Stimulated activated naive CD8-positive, alpha-beta T cell treated with anti-CD3 and anti-CD28 coated beads, Interleukin-15, Interleukin-2, amounts not matched to agents 100 ng/mL and 50 ng/mL, for 24 hours (primary cell): ENCODE results near the gene CORO2B.

Experiments used
- H3K27ac Mint-ChIP-seq: one replicate; pipeline ENCODE4 v1.8.0; 2021; ENCODE audit warnings: mild to moderate bottlenecking, mixed read lengths
- H3K27me3 Mint-ChIP-seq: one replicate; pipeline ENCODE4 v1.8.0; 2021; ENCODE audit warnings: mixed read lengths
- H3K36me3 Mint-ChIP-seq: one replicate; pipeline ENCODE4 v1.8.0; 2021; ENCODE audit warnings: low read depth, mixed read lengths
- H3K4me1 Mint-ChIP-seq: one replicate; pipeline ENCODE4 v1.8.0; 2021; ENCODE audit warnings: low read depth, mixed read lengths
- H3K4me3 Mint-ChIP-seq: one replicate; pipeline ENCODE4 v1.8.0; 2021; ENCODE audit warnings: mild to moderate bottlenecking, mixed read lengths
- H3K9me3 Mint-ChIP-seq: one replicate; pipeline ENCODE4 v1.8.0; 2021; ENCODE audit warnings: mixed read lengths

Gene CORO2B

DNA sequence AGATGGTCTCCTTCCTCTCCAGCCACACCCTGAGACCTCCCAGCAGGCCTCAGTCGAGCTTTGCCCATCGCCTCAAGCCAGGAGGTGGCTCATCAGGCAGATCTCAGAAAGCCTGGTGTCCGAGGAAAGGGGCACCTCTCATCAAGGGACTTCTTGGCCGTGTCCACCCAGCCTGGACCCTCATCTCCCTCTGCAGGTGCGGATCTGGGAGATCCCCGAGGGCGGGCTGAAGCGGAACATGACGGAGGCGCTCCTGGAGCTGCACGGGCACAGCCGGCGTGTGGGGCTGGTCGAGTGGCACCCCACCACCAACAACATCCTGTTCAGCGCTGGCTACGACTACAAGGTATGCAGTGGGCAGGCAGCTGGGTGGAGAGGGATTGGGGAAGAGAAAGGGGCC, 131.7 kb downstream of the CORO2B start:
- Mint-ChIP-seq H3K9me3 (no peaks in the 10 kb centered on the region), H3K4me1 (no peaks in the 10 kb centered on the region), H3K4me3 (no peak overlapping the region), H3K36me3 (no peaks in the 10 kb centered on the region), H3K27ac (no peak overlapping the region), H3K27me3 (no peaks in the 10 kb centered on the region)

DNA sequence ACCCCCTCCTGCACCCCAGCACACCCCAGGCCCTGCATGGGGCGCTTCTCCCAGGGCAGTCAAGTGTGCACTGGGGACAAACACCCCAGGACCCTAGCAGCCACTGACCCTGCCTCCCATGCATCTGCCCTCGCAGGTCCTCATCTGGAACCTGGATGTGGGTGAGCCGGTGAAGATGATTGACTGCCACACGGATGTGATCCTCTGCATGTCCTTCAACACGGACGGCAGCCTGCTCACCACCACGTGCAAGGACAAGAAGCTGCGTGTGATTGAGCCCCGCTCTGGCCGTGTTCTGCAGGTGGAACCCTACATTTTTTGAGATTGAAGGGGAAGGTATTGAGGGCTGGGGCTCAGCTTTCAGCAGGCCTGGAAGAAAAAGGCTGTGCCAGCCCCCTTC, 132.6 kb downstream of the CORO2B start:
- no peaks in the 10 kb centered on the region for H3K36me3 Mint-ChIP-seq
- H3K27ac Mint-ChIP-seq = no peak overlapping the region
- no peak overlapping the region for H3K4me3 Mint-ChIP-seq
- H3K4me1 Mint-ChIP-seq = no peaks in the 10 kb centered on the region
- no peaks in the 10 kb centered on the region for H3K9me3 Mint-ChIP-seq
- H3K27me3 Mint-ChIP-seq = peaks cover 3% of the 10 kb centered on the region

DNA sequence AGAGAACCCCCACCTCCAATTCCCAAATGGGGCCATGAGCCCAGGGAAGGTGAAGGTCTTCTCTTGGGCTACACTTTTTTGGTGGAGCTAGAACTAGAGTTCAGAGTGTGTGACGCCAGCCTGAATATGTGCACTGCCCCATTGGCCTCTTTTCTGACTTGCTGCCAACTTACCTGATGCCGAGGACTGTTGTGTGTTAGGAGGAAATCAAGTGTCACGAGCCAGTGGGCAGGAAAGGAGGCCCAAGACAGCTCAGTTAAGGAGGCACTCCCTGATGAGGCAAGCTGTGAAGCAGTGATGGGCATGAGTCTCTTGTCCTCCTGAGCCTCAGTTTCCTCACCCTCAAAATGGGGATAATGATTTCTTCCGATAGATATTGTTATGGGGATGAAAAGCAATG, 134.1 kb downstream of the CORO2B start:
- Mint-ChIP-seq H3K9me3 (no peaks in the 10 kb centered on the region), H3K4me1 (no peaks in the 10 kb centered on the region), H3K27me3 (peaks cover 5% of the 10 kb centered on the region), H3K27ac (no peak overlapping the region), H3K4me3 (no peak overlapping the region), H3K36me3 (no peaks in the 10 kb centered on the region)

DNA sequence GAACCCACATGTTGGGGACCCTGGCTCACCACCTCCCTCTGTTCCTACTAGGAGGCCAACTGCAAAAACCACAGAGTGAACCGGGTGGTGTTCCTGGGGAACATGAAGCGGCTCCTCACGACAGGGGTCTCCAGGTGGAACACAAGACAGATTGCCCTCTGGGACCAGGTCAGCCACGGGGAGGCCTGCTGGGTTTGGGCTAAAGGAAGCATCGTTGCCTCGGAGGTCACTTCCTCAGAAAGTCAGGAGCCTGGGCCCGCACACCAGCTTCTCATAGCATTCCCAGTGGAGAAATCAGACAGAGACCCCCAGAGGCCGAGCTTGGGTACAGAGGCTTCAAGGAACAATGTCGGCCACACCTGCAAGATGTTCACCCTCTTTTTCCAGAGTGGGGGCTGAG, 135.1 kb downstream of the CORO2B start:
- H3K9me3 Mint-ChIP-seq = no peaks in the 10 kb centered on the region
- H3K4me3 Mint-ChIP-seq = no peak overlapping the region
- peaks cover 5% of the 10 kb centered on the region for H3K27me3 Mint-ChIP-seq
- no peaks in the 10 kb centered on the region for H3K4me1 Mint-ChIP-seq
- H3K36me3 Mint-ChIP-seq = no peaks in the 10 kb centered on the region
- H3K27ac Mint-ChIP-seq = no peak overlapping the region

DNA sequence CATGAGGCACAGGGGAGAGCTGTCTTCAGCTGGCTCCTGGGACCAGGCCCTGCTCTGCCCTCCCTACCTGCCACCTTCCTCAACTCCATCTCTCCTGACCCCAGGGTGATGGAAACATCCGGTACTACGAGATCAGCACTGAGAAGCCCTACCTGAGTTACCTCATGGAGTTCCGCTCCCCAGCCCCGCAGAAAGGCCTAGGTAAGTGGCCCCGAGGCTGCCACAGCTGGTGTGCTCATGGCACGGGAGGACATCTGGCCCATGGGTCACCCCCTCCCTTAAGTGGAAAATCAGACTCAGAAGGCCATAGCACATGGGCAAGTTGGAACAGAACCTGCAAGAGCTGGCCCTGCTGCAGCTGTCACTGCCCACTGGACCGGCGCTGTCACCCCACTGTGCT, 136.3 kb downstream of the CORO2B start:
- H3K27ac Mint-ChIP-seq = no peak overlapping the region
- H3K4me1 Mint-ChIP-seq = no peaks in the 10 kb centered on the region
- H3K27me3 Mint-ChIP-seq = peaks cover 5% of the 10 kb centered on the region
- H3K4me3 Mint-ChIP-seq = no peak overlapping the region
- no peaks in the 10 kb centered on the region for H3K9me3 Mint-ChIP-seq
- H3K36me3 Mint-ChIP-seq = no peaks in the 10 kb centered on the region

DNA sequence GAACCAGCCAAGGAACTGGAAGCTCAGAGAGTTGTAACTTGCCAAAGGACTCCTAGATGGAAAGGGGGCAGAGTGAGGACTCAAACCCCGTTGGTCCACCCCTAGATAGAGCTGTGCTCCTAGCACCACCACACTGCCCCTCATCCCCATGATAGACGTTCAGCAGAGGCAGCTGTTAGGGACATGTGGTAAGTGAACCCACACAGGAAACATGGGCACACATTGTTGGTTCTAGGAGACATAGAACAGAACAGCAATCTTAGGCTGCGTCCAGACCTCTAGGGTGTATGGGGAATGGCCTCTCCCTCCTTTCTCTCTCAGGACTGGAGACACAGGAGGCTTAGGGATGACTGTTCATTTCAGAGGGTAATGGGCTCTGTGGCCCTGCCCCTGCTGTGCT, 139.2 kb downstream of the CORO2B start:
- Mint-ChIP-seq H3K9me3 (no peaks in the 10 kb centered on the region), H3K4me1 (no peaks in the 10 kb centered on the region), H3K27ac (no peak overlapping the region), H3K4me3 (no peak overlapping the region), H3K27me3 (peaks cover 5% of the 10 kb centered on the region), H3K36me3 (no peaks in the 10 kb centered on the region)

DNA sequence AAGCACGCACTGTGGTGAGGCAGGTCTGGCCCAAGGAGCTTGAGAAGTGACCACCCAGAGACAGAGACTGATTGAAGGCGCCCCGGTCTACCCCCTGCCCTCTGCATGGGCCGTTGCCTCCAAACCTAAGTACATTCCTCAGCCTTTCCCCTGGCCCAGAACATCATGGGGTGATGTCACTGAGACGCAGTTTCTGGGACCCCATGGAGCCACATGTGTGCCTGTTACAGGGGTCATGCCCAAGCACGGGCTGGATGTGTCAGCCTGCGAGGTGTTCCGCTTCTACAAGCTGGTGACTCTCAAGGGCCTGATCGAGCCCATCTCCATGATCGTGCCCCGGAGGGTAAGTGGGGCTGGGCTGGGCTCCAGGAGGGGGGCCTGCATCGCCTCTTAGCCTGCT, 139.7 kb downstream of the CORO2B start:
- no peaks in the 10 kb centered on the region for H3K36me3 Mint-ChIP-seq
- H3K4me3 Mint-ChIP-seq = no peak overlapping the region
- H3K27me3 Mint-ChIP-seq = peaks cover 5% of the 10 kb centered on the region
- H3K9me3 Mint-ChIP-seq = no peaks in the 10 kb centered on the region
- no peak overlapping the region for H3K27ac Mint-ChIP-seq
- H3K4me1 Mint-ChIP-seq = no peaks in the 10 kb centered on the region

DNA sequence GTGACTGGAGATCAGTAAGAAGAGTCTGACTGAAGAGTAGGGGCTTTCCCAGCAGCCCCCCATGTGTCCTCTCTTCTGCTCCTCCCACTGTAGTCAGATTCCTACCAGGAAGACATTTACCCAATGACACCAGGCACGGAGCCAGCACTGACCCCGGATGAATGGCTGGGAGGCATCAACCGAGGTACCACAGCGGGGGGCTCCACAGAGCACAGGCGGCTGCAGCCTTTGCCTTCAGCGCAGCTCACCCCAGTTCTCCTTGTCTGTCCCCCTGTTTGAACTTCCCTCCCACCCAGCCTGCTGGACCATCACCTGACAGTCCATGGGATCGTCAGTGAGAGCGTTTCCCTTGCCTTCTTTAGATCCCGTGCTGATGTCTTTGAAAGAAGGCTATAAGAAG, 140.3 kb downstream of the CORO2B start:
- no peak overlapping the region for H3K4me3 Mint-ChIP-seq
- H3K36me3 Mint-ChIP-seq = no peaks in the 10 kb centered on the region
- no peaks in the 10 kb centered on the region for H3K4me1 Mint-ChIP-seq
- H3K9me3 Mint-ChIP-seq = no peaks in the 10 kb centered on the region
- no peak overlapping the region for H3K27ac Mint-ChIP-seq
- peaks cover 5% of the 10 kb centered on the region for H3K27me3 Mint-ChIP-seq

DNA sequence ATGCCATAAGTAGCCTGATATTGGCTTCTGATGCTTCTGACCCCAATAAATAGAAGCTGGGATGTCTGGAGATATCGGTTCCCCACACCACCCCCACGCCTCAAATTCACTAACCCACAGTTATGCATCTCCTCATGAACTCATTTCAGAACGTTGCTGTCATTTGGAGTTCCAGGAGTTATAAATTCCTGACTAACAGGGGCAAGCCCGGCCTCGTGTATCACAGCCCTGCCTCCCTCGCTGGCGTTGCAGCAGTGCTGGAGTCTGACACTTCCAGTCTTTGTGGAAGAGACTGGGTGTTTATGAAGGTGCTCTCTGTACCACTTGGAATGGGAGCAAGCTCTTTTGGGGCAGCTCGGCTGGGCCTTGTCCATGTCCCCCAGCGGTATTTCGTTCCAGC, 140.9 kb downstream of the CORO2B start:
- Mint-ChIP-seq H3K27me3 (peaks cover 5% of the 10 kb centered on the region), H3K27ac (no peak overlapping the region), H3K36me3 (no peaks in the 10 kb centered on the region), H3K4me1 (no peaks in the 10 kb centered on the region), H3K4me3 (no peak overlapping the region), H3K9me3 (no peaks in the 10 kb centered on the region)

DNA sequence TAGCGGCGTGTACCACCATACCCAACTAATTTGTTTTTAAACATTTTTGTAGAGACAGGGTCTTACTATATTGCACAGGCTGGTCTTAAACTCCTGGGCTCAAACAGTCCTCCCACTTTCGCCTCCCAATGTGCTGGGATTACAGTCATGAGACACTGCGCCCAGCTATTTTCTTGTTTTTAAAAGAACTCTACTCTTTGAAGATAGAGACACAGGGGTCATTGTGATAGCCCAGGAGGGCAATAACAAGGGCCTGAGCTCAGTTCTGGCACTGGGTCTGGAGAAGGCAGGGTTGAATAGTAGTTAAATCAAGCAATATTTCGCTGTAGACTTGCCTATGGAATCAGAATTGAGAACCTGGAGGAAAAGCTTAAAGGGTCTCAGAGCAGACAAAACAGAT, 143.1 kb downstream of the CORO2B start:
- no peaks in the 10 kb centered on the region for H3K9me3 Mint-ChIP-seq
- H3K27ac Mint-ChIP-seq = no peak overlapping the region
- no peaks in the 10 kb centered on the region for H3K4me1 Mint-ChIP-seq
- H3K36me3 Mint-ChIP-seq = no peaks in the 10 kb centered on the region
- no peaks in the 10 kb centered on the region for H3K27me3 Mint-ChIP-seq
- no peak overlapping the region for H3K4me3 Mint-ChIP-seq

DNA sequence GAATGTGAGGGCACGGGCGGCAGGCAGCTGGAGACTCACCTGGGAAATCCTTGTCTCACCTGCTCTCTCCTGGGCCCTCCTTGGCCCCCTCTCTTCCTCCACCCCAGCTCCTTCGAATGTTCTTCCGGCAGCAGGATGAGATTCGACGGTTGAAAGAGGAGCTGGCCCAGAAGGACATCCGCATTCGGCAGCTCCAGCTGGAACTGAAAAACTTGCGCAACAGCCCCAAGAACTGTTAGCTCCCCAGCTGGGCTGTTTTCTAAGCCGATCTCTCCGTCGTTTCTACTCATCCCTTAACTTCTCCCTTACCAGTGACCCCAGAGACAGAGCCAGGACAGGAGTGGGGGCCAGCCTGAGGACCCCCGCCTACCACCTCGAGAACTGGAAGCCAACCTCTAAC, 146.9 kb downstream of the CORO2B start:
- Mint-ChIP-seq H3K27me3 (no peaks in the 10 kb centered on the region), H3K4me3 (no peak overlapping the region), H3K36me3 (no peaks in the 10 kb centered on the region), H3K9me3 (no peaks in the 10 kb centered on the region), H3K4me1 (no peaks in the 10 kb centered on the region), H3K27ac (no peak overlapping the region)

DNA sequence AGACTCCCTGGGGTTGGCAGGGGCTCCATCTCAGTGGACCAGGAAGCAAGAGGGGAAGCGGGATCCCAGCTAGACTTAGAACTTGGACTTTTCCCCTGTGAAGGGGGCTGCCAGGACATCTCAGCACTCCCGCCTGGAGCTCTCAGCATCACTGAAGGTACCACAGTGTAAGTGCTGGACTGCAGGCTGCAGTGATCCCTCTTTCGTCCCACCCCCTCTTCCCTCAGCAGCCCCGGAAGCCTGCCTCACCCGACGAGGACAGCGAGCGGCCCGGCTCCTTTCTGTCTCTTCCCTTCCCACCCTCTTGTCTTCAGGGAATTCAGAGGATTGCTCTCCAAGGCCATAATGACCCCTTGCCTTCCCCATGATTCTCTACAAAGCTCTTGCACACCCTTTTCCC, 147.5 kb downstream of the CORO2B start:
- H3K27me3 Mint-ChIP-seq = no peaks in the 10 kb centered on the region
- no peak overlapping the region for H3K4me3 Mint-ChIP-seq
- no peaks in the 10 kb centered on the region for H3K36me3 Mint-ChIP-seq
- H3K9me3 Mint-ChIP-seq = no peaks in the 10 kb centered on the region
- no peak overlapping the region for H3K27ac Mint-ChIP-seq
- no peaks in the 10 kb centered on the region for H3K4me1 Mint-ChIP-seq

DNA sequence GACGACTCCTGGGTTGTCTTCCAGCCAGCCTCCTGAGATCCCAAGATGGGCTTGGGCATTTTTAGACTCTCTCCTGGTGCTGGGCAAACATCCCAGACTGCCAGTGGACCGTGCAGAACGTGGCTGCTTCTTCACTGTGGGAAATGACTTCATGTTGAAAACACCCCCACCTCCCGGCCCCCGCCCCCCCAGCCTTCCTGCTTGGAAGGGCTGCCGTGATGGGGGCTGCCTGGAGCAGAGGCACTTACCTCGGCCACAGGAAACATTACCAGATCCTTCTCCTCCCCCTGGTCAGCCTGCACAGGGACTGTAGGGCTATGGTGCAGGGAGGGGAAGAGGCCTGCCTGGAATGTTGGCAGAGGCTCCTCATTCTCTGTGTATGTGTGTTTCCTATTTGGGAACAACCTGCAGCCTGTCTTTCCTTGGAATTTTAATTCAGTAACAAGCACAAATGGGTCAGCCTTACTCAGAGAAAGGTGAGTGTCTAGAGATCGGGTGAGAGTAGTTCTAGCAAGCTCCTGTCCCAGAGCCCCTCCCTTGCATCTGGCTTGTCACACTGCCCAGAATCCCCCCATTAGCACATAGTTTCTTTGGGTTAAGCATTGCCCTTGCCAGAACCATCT, 151.1 kb downstream of the CORO2B start:
- no peaks in the 10 kb centered on the region for H3K27me3 Mint-ChIP-seq
- H3K36me3 Mint-ChIP-seq = no peaks in the 10 kb centered on the region
- H3K9me3 Mint-ChIP-seq = no peaks in the 10 kb centered on the region
- peaks cover 9% of the 10 kb centered on the region for H3K4me1 Mint-ChIP-seq
- H3K27ac Mint-ChIP-seq = no peak overlapping the region
- no peak overlapping the region for H3K4me3 Mint-ChIP-seq

DNA sequence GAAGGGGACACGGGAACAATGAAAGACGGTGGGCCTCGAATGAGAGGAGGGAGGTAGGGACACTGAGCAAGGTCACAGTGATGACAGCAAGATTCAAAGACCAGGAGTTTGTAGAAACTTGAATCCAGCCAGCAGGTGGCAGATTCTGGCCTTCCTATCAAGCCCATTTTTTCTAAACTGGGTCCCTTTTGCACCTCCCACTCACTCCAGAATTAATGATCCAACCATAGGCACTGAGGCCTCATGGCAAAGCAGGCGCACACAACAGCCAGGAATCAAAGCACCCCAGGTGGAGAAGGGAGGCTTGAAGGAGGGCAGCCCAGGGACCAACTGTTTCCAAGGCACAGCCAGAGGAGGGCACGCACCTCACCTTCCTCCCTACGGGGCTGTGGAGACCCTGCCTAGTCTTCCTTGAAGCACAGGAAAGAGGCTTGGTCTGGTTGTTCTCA, 151.7 kb downstream of the CORO2B start:
- Mint-ChIP-seq H3K4me3 (no peak overlapping the region), H3K27ac (no peak overlapping the region), H3K4me1 (peaks cover 11% of the 10 kb centered on the region)

DNA sequence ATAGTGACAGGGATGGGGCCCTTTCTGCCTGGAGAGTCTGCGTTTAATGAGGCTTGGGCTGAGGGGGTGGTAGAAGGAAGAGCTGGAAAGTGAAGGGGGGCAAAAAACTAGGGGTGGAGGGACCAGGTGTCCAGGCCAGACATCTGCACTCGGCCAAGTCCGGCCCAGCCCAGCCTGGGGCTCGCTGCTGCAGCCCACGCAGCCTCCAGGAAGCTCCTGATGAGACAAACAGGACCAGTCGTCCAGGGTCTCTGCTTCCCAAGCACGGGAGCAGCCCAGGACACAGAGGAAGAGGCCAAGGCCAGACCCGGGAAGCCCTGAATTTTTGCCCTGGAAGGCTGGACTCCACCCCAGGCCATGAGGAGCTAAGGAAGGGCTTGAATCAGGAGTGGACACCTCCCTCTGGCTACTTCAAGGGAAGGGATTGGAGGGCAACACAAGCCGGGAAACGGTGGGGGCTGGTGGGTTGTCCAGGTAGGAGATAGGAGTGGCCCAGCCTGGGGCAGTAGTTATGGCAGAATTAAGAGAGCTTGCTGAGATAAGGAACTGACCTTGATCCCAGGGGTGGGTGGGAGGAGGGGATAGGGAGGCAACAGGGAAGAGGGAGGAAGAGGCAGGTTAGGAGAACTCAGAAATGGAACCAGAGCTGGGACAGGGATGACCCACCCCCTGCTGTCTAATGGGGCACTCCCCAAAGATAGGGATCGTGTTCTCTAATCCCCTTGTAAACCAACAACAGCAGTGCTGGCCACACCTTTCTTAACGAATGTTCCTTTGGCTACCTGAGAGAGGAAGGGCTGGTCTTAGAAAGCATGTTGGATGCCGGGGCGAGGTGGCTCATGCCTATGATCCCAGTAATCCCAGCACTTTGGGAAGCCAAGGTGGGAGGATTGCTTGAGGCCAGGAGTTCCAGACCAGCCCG, 152.4 kb downstream of the CORO2B start:
- Mint-ChIP-seq H3K27me3 (no peaks in the 10 kb centered on the region), H3K4me3 (no peak overlapping the region), H3K9me3 (no peaks in the 10 kb centered on the region), H3K36me3 (no peaks in the 10 kb centered on the region), H3K27ac (no peak overlapping the region), H3K4me1 (peaks cover 11% of the 10 kb centered on the region)

More for the DNA sequence above, 151.7 kb downstream of the CORO2B start:
- Mint-ChIP-seq H3K27me3 (no peaks in the 10 kb centered on the region), H3K36me3 (no peaks in the 10 kb centered on the region), H3K9me3 (no peaks in the 10 kb centered on the region)
